GM21717 (cell line): Measurements from ENCODE around the gene OTOF.
"Not testable (repeated sequence)": the region's sequence is repeated elsewhere in the genome, so short reads cannot be mapped to it uniquely, and the experiment has no call there.

Experiments used
- ATAC-seq: cut with Tn5 transposase; IDR thresholded peaks from one replicate; pipeline ENCODE4 v1.9.1; 2021; ENCODE audit warnings: mild to moderate bottlenecking, moderate library complexity; ENCODE audit not compliant: unreplicated experiment

The OTOF gene

GRCh38 chr2:26481706-26482105 is 3.8 kb upstream of the OTOF start:
- ATAC-seq: no peak

- ATAC-seq: no peak
Observed at GRCh38 chr2:26480566-26481423, 2.9 kb upstream of the OTOF start.

DNA sequence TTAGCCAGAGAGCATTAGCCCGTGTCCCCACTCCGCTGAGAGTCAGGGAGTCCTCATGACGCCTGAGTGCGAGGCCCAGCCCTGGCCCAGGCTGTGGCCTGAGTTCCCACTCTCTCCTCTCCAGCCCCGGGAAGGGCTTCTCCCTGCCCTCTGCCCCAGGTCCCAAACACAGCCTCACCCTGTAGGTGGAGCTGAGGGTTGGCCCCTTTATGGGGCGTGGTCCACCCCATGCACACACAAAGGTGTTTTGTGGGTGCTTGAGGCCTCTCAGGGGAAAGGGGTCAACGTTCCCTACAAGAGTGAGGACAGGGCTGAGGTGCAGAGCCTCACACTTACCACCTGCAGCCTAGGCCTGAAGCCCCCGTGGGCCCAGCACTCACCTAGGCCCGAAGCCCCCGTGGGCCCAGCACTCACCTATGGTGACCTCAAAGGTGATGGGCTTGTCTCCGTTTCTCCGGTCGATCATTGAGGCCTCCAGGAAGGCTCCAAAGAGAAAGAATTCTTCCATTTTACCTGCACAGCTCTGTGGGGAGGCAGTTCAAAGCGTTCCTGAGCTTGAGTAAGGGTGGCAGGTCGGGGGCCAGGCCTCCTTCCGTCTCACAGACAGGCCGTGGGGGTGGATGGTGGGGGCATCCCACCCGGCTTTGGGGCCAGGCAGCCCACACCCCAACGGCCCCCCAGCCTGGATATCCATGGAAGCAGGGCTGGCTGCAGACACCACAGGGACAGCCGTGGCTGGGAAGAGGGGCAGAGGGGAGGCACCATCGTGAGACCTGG is 2.1 kb upstream of the OTOF start:
- ATAC-seq: no peak

- no peak for ATAC-seq
Observed at GRCh38 chr2:26479131-26479788, 1.3 kb upstream of the OTOF start.

DNA sequence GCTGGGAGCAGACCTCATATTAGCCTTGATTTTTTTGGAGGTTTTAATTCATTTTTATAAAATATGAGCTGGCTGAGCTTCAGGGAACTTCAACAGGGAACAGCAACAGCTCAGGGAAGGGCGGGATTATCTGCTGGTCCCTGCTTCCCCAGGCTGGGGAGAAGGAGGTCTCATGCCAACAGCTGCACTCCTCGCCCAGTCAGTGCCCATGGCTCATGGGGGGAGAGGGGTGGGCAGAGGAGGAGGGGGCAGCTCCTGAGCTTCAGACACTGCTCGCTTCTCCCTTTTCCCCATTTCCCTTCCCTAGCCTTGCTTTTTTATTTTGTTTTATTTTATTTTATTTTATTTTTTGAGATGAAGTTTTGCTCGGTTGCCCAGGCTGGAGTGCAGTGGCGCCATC is 442 bp upstream of the OTOF start:
- ATAC-seq: no peak

DNA sequence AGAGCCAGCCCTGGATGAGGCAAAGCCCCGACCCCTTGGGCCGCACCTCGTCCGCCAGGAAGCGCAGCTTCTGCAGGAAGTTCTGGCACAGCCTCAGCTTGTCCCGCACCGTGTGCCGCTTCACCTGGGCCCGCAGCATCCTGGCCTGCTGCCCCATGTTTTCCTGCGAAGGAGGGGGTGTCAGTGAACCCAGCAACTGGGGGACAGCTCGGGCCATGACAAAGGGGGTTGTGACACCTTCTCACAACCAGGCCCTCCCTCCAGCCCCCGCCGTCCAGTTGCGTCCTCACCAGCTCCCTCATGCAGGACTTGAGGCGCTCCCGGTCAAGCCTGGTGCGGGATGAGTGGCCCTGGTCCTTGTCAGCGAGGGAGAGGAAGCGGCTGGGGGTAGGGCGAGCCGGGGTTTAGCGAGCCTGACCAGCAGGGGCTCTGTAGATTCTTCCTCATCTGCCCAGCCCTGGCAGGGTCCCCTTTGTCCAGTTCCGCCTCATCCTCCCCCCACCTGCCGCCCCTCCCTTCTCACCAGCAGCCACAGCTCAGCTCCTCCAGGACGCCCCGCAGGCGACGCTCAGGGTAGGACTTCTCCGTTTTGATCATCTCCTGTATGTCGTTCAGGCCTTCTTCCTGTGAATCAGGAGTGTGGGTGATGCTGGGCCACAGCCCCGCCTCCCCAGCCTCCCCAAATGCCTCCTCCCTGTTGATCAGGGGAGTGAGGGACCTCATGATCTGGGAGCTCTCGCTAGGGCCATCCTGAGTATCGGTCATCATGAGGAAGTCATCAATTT is 606 bp downstream of the OTOF start:
- ATAC-seq: no peak

DNA sequence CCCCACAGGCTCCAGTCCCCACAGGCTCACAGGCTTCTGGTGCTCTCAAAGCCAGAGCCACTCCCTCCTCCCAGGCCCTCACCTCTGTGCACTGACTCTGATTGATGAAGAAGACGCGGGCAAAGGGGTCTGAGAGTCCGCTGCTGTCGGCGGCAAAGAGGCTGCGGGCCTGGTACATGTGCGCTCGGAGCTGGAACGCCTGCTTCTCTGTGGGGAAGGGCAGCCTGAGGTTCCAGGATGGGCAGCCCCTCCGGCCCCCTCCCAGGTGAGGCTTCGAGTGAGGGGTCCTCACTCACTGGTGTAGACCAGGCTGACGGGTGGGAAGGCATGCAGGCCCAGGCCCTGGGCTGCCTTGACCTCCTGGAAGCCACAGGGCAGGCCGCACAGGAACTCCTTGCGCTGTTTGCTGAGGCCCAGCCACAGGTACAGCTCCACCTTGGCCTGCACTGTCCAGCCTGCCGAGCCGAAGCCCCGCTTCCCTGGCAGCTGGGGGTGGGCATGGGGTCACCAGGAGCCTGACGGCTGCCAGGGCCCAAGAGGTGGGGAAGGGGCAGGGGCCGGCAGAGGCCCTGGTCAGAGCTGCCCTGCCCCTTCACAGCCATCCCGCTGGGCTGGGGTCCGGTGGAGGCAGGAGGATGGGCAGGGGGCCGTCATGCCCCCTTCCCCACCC is 2.0 kb downstream of the OTOF start:
- no peak for ATAC-seq

DNA sequence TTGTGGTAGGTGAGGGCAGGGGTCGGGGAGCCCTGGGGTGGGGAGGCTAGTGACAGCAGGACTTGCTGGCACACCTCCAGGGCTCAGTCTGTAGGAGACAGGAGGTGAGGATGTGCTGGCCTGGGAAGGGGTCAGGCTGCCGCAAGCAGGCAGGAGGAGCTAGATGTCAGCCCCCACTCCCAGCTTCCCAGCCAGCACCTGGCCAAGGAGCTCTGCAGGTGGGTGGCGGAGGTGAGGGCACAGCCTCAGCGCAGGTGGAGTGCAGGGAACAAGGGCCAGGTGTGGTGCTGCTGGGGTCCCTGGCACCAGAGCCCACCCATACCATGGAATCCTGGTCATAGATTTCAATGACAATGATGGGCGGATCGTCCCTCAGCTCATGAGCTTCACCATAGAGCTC is 2.9 kb downstream of the OTOF start:
- no peak for ATAC-seq

DNA sequence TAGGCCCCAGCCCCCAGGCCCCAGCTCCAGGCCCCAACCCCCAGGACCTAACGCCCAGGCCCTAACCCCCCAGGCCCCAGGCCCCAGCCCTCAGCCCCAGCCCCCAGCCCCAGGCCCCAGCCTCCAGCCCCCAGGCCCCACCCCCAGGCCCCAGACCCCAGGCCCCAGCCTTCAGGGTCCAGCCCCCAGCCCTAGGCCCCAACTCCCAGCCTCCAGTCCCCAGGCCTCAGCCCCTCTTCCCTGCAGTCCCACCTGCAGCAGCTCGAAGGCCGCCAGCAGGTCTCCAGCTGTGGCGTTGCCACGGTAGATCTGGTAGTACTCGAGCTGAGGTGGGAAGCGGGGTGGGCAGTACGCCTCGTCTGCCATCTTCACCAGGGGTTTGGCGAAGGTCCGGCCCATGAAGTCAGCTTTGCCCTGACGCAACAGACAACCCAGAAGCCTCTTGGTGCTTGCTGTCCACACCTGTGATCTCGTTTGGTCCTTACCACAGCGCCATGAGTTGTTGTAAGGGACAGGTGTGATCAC is 3.6 kb downstream of the OTOF start:
- no peak for ATAC-seq

DNA sequence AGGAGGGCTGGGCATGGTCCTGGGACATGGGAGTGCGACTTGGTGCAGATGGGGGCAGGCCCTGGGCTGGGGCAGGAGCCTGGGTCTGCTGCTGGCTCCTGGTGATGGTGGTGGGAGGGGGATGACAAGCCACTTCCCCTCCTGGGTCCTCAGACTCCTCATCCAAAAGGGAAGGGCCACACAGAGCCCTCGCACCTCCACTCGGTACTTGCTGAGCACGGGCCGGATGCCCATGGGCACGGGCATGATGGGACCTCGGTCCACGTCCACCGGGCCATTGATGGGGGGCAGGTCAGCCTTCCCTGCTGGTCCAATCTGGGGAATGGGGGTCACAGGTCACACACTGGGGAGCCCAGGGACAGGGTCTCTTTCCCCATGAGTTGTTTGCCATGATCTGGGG is 4.1 kb downstream of the OTOF start:
- no peak for ATAC-seq

- no peak for ATAC-seq
Observed at GRCh38 chr2:26472821-26473655, 4.9 kb downstream of the OTOF start.

DNA sequence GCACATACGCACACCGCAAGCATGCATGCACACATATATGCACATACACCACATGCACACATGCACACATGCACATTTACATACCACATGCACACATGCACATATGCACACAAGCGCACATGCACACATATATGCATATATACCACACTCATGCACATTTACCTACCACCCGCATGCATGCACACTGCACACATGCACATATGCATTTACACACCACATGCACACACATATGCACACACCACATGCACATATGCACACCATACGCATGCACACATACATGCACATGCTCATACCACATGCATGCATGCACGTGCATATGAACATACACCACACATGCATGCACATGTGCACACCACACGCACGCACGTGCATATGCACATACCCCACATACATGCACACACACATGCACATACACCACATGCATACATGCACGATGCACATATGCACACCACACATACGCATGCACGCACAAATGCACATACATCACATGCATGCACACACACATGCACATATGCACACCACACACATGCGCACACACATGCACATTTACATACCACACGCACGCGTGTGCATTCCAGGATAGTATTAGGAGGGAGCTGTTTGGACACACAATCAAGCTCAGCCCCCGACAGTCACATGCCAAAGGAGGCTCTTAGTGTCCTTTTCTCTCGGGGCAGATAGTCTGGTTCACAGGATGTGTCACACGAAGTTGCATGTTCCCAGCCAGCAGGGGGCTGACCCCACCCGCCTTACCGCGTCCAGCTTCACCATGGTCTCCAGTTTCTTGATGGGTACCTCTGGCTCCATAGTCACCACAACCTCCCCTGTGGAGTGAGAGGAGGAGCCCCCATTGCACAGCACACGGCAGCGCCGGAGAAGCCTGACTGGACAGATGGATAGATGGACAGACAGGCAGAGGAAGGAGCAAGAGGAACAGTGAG is 5.9 kb downstream of the OTOF start:
- ATAC-seq: no peak

DNA sequence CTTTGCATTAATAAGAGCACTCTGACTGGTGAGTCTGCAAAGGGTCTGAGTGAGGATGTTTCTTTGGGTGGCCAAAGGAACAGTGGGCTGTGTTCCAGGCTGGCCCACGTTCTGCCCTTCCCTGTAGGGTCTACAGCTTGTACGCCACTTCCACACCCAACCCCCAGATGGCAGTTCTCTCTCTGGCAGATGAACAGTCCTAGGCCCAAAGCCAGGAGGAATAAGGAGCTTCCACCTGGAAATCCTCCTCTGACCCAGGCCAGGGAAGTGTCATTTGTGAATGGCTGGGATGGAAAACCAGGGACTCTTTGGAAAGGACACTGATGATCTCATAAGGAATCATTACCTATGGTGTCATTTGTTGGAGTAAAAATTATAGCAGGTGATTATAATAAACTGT is 6.6 kb downstream of the OTOF start:
- no peak for ATAC-seq

DNA sequence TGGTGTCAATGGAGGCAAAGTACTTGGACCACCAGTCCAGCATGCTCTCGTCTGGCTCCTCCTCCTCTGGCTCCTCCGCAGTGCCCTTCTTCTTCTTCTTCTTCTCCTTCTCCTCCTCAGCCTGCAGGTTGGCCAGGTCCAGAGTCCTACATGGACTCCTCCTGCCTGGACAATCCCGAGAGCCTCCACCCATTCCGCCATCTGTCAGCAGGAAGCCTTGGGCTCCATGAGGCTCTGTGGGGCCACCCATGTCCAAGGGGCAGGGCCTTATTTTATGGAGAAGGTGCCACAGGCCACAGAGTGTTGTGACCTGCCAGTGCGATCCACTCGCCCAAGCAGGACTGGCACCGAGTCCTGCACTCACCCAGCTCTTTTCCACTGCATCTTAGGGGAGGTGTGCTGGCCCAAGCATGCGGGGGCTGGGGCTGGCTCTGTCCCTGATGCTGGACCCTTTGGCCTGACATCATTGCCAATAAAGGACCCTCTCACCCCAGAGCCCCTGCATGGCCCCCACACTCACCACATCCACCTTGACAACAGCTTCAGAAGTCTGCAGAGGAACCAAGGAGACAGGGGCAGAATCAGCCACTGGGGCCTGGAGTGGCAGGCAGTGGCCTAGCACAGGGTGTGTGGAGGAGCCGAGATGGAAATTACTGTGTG is 7.2 kb downstream of the OTOF start:
- ATAC-seq: no peak

- ATAC-seq: no peak
Observed at GRCh38 chr2:26469955-26470354, 8.0 kb downstream of the OTOF start.

GRCh38 chr2:26469092-26469710 is 8.7 kb downstream of the OTOF start:
- ATAC-seq: no peak

DNA sequence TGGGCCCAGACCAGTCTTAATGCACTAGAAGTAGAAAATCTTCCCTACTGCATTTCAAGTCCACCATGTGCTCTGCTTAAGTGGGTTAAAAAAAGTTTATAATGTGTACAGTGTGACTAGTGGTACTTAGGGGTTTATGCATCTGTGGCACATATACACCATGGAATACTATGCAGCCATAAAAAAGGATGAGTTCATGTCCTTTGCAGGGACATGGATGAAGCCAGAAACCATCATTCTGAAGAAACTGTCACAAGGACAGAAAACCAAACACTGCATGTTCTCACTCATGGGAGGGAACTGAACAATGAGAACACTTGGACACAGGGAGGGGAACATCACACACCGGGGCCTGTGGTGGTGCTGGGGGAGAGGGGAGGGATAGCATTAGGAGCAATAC is 9.4 kb downstream of the OTOF start:
- not testable (repeated sequence) for ATAC-seq
